MM.1S (cell line): Measurements from ENCODE around the gene MRPS18A.

ENCODE experiments used
- DNase-seq: peaks from one replicate; pipeline ENCODE4 v3.0.0-alpha.2; 2015
- H2AFZ ChIP-seq: fragments of 300-600 bp; sonication (generic); 2 replicates; pipeline ENCODE4 v1.6.0; 2016; ENCODE audit warnings: antibody characterized with exemption, low read length
- H3F3A ChIP-seq: fragments of 300-600 bp; sonication (generic); 2 replicates; pipeline ENCODE4 v1.6.1; 2016; ENCODE audit warnings: mild to moderate bottlenecking, antibody characterized with exemption, low read length, moderate library complexity, mixed read lengths; ENCODE audit not compliant: insufficient read depth
- H3K27ac ChIP-seq: fragments of 300-600 bp; sonication (generic); 2 replicates; pipeline ENCODE4 v1.5.1; 2016; ENCODE audit warnings: mild to moderate bottlenecking, low read length
- H3K27me3 ChIP-seq: fragments of 300-600 bp; sonication (generic); replicated peaks from 2 replicates; pipeline ENCODE4 v1.6.0; 2016; ENCODE audit warnings: low read length; ENCODE audit not compliant: insufficient read depth
- H3K36me3 ChIP-seq: fragments of 300-600 bp; sonication (generic); replicated peaks from 2 replicates; pipeline ENCODE4 v1.6.1; 2016; ENCODE audit warnings: mild to moderate bottlenecking, low read length, mixed read lengths; ENCODE audit not compliant: insufficient read depth
- H3K4me1 ChIP-seq: fragments of 300-600 bp; sonication (generic); 2 replicates; pipeline ENCODE4 v1.6.1; 2016; ENCODE audit warnings: low read length, mixed read lengths
- H3K4me2 ChIP-seq: fragments of 300-600 bp; sonication (generic); 2 replicates; pipeline ENCODE4 v1.6.0; 2016; ENCODE audit warnings: low read depth, low read length
- H3K4me3 ChIP-seq: fragments of 300-600 bp; sonication (generic); 2 replicates; pipeline ENCODE4 v1.5.1; 2016; ENCODE audit warnings: low read length, mixed read lengths
- H3K79me2 ChIP-seq: fragments of 300-600 bp; sonication (generic); 2 replicates; pipeline ENCODE4 v1.6.1; 2016; ENCODE audit warnings: mixed run types, low read length, mixed read lengths
- H3K9ac ChIP-seq: fragments of 300-600 bp; sonication (generic); 2 replicates; pipeline ENCODE4 v1.6.1; 2016; ENCODE audit warnings: low read length, mixed read lengths
- H3K9me2 ChIP-seq: fragments of 300-600 bp; sonication (generic); replicated peaks from 2 replicates; pipeline ENCODE4 v1.6.1; 2016; ENCODE audit warnings: mild to moderate bottlenecking, low read length, mixed read lengths; ENCODE audit not compliant: insufficient read depth
- H3K9me3 ChIP-seq: fragments of 300-600 bp; sonication (generic); replicated peaks from 2 replicates; pipeline ENCODE4 v1.6.1; 2016; ENCODE audit warnings: mild to moderate bottlenecking, low read length, mixed read lengths; ENCODE audit not compliant: insufficient read depth
- H4K20me1 ChIP-seq: fragments of 300-600 bp; sonication (generic); 2 replicates; pipeline ENCODE4 v1.6.1; 2016; ENCODE audit warnings: mild to moderate bottlenecking, low read length, moderate library complexity, mixed read lengths; ENCODE audit not compliant: insufficient read depth
- EZH2 ChIP-seq: fragments of 300-600 bp; sonication (generic); optimal IDR thresholded peaks from 2 replicates; pipeline ENCODE3; 2017; ENCODE audit warnings: low read depth, mild to moderate bottlenecking, antibody characterized with exemption, low read length, mixed read lengths
- EZH2phosphoT487 ChIP-seq: fragments of 300-600 bp; sonication (generic); IDR thresholded peaks from 2 replicates; pipeline ENCODE4 v1.6.1; 2018; ENCODE audit warnings: antibody characterized with exemption, low read length
- TF ChIP-seq, protein P1 (sequence below): fragments of 300-600 bp; sonication (generic); IDR thresholded peaks from 2 replicates; pipeline ENCODE4 v1.5.1; 2016; ENCODE audit warnings: antibody characterized with exemption, low read length, mixed read lengths

The MRPS18A gene

DNA sequence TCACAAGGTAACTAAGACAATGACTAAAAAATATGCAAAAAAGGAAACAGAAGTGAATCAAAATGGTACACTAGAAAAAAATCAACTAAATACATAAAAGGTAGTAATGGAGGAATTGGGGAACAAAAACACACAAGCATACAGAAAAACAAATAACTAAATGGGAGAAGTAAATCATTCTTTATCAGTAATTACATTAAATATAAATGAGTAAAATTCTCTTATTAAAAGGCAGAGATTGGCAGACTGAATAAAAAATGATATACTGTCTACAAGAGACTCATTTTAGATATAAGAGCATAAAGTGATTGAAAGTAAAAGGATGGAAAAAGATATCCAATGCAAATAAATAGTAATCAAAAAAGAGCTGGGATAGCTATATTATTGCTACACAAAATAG lies 43.0 kb upstream of the MRPS18A start:
- Histone ChIP-seq H4K20me1 (no peaks in the 10 kb centered on the region), H3K27ac (no peak overlapping the region), H3K4me3 (no peak overlapping the region), H3K79me2 (no peaks in the 10 kb centered on the region), H3K4me1 (peaks cover 18% of the 10 kb centered on the region), H3K9me2 (no peaks in the 10 kb centered on the region), H3K9ac (no peak overlapping the region), H3K4me2 (no peak overlapping the region), H3F3A (no peaks in the 10 kb centered on the region), H3K27me3 (no peaks in the 10 kb centered on the region), H3K9me3 (no peaks in the 10 kb centered on the region), H2AFZ (no peak overlapping the region), H3K36me3 (no peaks in the 10 kb centered on the region)
- DNase-seq, result no peak
- TF ChIP-seq, protein P1, sequence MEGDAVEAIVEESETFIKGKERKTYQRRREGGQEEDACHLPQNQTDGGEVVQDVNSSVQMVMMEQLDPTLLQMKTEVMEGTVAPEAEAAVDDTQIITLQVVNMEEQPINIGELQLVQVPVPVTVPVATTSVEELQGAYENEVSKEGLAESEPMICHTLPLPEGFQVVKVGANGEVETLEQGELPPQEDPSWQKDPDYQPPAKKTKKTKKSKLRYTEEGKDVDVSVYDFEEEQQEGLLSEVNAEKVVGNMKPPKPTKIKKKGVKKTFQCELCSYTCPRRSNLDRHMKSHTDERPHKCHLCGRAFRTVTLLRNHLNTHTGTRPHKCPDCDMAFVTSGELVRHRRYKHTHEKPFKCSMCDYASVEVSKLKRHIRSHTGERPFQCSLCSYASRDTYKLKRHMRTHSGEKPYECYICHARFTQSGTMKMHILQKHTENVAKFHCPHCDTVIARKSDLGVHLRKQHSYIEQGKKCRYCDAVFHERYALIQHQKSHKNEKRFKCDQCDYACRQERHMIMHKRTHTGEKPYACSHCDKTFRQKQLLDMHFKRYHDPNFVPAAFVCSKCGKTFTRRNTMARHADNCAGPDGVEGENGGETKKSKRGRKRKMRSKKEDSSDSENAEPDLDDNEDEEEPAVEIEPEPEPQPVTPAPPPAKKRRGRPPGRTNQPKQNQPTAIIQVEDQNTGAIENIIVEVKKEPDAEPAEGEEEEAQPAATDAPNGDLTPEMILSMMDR, result no peak
- TF ChIP-seq EZH2, result no peak
- TF ChIP-seq EZH2phosphoT487, result no peak

DNA sequence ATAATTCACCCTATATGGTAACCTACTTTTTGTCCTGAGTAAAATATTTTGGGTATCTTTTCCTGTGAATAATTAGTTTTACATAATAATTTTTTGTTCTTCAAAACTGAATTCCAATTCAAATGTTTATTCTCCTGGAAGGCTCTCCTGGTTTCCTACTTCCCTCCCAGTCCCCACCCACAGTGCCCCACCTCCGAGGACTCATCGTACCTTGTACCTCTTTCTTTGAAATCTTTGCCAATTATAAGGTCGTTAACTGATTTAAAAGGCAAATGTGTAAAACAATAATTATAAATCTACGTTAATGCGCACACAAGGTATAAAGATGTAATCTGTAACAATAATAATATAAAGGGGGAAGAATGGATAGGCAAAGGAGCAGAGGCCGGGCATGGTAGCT lies 41.9 kb upstream of the MRPS18A start:
- no peak overlapping the region for H3K4me2 ChIP-seq
- H3K79me2 ChIP-seq, result no peaks in the 10 kb centered on the region
- H3K27me3 ChIP-seq, result no peaks in the 10 kb centered on the region
- no peak overlapping the region for H2AFZ ChIP-seq
- H4K20me1 ChIP-seq, result no peaks in the 10 kb centered on the region
- H3K4me3 ChIP-seq, result no peak overlapping the region
- H3K27ac ChIP-seq, result no peak overlapping the region
- no peaks in the 10 kb centered on the region for H3F3A ChIP-seq
- no peak for DNase-seq
- no peaks in the 10 kb centered on the region for H3K9me2 ChIP-seq
- TF ChIP-seq, protein P1, result no peak
- no peak for TF ChIP-seq EZH2
- no peak overlapping the region for H3K9ac ChIP-seq
- H3K4me1 ChIP-seq, result peaks cover 15% of the 10 kb centered on the region
- H3K36me3 ChIP-seq, result no peaks in the 10 kb centered on the region
- no peaks in the 10 kb centered on the region for H3K9me3 ChIP-seq

DNA sequence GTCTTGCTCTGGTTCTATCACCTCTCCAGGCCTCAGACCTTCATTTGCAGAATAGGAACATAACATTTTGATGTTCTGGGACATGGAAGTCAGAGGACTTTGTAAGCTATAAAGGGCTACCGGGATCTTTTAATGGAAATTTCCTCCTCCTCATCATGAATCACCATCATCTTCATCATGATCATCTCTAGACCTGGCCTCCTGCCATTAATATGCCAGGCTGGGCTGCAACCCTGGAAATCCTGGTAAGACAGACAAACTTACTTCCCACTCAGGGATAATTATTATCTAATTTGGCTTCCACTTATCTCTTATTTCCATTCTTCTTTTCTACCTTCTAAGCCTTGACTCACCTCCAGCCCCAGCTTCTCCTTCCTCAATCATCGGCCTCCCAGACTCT lies 41.0 kb upstream of the MRPS18A start:
- no peak for DNase-seq
- Histone ChIP-seq H3K4me2 (no peak overlapping the region), H3K9me3 (no peaks in the 10 kb centered on the region), H2AFZ (no peak overlapping the region), H3K9me2 (no peaks in the 10 kb centered on the region), H3K4me1 (peaks cover 5% of the 10 kb centered on the region), H3K27ac (no peak overlapping the region), H4K20me1 (no peaks in the 10 kb centered on the region), H3K79me2 (no peaks in the 10 kb centered on the region), H3K9ac (no peak overlapping the region), H3F3A (no peaks in the 10 kb centered on the region), H3K27me3 (no peaks in the 10 kb centered on the region), H3K4me3 (no peak overlapping the region), H3K36me3 (no peaks in the 10 kb centered on the region)
- TF ChIP-seq EZH2, result no peak
- TF ChIP-seq EZH2phosphoT487, result no peak
- TF ChIP-seq, protein P1, result no peak
